GM21381 (cell line): ENCODE results near the gene P2RY2.

ENCODE experiments used
- ATAC-seq: cut with Tn5 transposase; IDR thresholded peaks from one replicate; pipeline ENCODE4 v1.9.1; 2021; ENCODE audit warnings: mild to moderate bottlenecking, moderate library complexity; ENCODE audit not compliant: unreplicated experiment

The P2RY2 gene

DNA sequence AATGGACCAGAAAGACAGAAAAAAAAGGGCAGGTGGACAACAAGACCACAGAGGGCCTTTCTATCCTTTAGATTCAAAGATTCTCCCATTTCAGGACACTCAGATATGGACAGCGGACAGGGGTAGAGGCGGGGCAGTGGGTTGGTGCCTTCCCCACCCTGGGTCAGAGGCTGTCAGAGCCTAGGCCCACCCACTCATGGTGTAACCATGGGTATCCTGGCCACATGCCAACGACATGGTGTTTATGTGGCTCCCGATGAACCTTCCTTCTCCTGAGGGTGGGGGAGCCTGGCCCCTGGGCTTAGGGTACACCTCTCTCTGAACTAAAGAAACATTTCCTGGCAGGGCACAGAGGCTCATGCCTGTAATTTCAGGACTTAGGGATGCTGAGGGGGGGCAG lies 14.3 kb upstream of the P2RY2 start:
- no peak for ATAC-seq

DNA sequence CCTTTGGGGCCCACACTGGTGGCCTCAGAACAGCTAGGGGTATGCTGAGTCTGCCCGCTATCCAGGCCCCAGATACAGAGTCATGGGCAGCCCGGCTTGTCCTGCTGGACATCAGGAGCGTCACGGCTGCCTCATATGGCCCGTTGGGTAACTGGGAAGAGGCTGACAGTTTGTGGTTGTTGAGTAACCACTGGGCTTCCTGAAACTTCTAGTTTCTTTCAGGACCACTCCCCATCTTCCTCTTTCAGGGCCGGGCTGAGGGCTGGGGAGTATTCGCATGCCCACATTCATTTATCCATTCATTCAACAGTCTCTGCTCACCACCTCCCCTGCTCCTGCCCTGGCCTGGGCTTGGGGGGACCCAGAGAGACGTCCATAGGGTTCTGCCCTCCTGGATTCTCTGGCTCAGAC lies 13.4 kb upstream of the P2RY2 start:
- no peak for ATAC-seq

DNA sequence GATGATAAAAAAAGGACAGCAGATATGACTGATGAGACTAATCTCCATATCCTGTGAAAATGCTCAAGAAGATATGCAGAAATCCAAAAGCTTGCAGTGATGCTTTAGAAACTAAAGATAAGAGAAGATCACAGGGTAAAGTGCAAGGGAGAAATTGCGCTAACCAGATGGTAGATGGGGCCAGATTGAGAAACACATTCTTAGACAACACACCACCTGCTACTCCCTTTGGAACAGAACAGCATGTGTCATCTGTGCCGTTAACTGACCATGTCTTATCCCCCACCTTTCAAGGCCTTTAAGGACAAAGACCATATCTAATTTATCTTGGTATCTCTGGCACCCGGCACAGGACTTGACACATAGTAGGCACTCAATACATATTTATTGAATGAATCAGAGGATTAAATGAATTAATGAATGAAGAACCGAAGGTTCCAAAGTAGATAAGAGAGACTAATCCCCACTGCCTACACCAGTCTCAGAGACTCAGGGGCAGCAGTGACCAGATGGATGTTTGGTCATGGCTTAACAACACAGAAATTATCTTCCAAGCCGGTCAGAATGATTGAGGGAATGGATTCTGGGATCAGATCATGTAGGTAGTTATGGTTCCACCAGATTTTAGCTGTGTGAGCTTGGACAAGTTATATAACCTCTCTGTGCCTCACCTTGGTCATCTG lies 12.3 kb upstream of the P2RY2 start:
- no peak for ATAC-seq

DNA sequence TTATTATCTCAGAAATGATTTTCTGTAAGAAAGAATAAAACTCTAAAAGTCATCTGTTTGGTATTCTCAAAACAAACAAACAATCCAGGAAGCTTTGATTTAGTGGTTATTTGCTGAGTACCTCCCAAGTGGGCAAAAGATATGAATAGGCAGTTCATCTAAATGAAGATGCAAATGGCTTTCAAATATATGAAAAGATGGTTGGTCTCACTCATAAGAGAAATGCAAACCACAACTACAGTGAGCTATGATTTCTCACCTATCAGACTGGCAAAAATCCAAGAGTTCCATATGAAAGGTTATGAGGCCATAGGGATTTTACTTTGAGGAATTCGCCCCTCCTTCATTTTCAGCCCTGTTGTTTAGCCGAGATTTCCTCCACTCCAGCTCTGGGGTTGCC lies 11.3 kb upstream of the P2RY2 start:
- ATAC-seq, result no peak

DNA sequence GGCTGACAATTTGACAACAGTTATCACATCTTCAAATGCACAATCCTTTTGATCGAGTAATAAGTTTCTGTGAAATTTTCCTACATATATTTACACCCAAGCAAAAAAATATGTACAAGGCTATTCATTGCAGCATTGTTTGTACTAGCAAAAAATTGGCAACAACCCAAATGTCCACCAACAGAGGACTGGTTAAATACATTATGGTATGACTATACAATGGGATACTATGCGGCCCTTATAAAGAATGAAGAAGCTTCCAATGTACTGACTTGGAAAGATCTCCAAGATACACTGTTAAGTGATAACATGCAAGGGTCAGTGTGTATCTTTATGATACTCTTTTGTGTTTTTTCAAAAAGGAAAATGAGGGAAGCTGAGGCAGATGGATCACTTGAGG lies 8.2 kb upstream of the P2RY2 start:
- ATAC-seq, result no peak

DNA sequence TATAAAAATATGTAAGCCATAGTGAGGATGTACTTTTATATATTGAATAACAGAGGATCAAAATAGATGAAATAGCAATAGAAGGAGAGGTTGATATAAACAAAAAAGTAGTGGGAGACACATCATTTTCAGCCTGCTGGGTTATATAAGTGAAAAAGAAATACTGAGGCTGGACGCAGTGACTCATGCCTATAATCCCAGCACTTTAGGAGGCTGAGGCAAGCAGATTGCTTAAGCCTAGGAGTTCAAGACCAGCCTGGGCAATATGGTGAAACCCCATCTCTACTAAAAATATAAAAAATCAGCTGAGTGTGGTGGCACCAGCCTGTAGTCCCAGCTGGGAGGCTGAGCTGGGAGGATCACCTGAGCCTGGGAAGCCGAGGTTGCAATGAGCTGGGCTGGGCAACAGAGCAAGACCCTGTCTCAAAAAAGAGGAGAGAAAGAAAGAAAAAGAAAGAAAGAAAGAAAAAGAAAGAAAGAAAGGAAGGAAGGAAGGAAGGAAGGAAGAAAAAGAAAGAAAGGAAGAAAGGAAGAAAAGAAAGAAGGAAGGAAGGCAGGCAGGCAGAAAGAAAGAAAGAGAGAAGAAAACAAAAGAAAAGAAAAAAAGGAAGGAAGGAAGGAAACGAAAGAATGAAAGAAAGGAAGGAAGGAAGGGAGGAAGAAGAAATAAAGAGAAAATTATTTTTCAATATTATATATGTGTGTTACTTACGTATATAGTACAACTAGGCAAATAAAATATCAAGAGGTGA lies 7.0 kb upstream of the P2RY2 start:
- ATAC-seq, result no peak

DNA sequence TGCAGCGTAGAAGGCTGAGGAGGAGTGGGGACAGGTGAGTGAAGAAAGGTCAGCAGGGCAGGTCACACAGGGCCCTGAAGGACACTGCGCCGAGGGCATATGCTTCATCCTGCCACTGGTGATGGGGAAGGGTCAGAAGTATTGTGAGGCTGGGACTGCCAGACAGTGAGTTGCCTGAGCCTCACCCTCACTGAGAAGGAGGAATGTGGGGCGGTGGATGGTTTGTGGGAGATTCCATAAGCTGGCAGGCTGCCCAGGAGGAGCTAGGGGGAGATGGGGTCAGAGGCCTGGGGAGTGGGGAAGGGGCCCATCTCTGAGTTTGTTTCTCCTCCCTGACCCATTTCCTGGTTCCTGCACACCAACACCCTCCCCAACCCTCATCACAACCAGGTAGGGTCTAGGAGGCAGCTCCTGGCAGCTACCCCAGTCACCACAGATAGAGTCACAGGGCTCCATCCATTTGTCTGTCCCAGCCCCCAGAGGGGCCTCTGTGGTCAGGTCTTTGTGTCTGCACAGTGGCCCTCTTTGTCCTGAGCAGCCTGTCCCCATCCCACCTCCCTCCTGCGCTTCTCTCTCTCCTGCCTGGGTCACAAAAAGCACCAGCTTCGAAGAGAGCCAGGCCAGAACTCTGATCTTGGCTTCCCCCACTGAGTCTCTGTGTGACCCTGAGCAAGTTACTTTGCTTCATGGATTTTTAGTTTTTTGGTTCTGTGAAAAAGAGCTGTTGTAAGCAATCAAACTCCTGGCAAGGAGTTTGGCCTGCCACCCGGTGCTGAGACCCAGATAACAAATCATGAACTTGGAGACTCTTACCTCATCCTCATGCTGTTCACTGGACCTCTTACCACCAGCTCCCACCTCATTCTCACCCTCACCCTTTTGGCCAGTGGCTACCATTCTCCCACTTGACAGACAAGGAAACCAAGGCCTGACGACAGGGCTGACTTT lies 4.6 kb upstream of the P2RY2 start:
- ATAC-seq, result no peak

DNA sequence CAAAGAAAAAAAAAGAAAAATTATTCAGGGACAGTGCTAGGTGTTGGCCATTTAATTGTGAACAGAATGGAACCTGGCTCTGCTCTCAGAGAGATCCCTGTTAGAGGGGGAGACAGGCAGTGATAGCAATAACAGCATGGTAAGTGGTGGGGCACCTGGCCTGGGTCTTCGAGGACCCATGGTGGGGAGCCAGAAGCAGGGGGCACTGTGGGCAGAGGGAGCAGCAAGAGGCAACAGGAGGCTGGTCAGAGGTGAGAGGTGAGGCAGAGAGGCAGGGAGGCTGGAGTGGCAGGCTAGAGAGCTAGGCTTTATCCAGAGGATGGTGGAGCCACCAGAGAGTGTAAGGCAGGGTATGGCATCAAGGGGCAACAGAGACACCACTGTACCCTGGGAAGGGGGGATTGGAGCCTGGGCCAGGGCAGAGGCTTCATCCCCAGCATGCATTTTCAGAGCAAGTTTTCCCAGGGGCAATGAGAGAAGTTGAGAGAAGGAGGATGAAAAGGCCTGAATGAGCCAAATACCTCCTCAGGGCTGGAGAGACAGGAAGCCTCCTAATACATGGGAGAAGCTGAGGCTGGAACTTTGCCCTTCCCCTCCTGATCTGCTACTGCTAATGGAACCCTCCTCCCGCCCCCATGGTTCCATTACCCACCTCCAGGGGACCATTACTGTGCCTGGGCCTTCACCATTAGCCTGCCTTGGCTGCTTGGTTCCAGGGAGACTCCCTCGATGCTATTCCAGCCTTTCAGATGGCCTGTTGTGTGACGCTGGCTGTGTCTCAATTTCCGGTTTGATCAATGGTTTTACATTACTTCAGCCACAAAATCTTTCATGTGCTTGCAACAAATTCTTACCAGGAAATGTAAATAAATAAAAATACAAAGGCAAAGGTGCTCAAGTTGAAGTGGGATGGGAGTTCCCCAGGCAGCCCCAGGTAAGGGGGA lies 2.6 kb upstream of the P2RY2 start:
- ATAC-seq, result no peak

DNA sequence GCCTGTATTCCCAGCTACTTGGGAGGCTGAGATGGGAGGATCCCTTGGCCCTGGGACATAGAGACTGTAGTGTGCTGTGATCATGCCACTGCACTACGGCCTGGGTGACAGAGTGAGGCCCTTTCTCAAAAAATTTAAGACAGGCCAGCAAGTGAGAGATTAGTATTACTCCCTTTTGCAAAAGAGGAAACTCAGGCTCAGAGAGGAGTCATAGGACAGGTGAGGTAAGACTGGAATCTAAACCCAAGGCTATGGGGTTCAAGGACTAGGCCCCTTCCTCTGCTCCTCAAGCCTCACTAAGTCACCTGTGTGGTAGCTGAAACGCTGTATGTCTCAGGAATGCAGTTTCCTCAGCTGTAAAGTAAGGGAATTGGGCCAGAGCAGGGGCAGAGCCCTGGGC lies 1.6 kb upstream of the P2RY2 start:
- no peak for ATAC-seq

DNA sequence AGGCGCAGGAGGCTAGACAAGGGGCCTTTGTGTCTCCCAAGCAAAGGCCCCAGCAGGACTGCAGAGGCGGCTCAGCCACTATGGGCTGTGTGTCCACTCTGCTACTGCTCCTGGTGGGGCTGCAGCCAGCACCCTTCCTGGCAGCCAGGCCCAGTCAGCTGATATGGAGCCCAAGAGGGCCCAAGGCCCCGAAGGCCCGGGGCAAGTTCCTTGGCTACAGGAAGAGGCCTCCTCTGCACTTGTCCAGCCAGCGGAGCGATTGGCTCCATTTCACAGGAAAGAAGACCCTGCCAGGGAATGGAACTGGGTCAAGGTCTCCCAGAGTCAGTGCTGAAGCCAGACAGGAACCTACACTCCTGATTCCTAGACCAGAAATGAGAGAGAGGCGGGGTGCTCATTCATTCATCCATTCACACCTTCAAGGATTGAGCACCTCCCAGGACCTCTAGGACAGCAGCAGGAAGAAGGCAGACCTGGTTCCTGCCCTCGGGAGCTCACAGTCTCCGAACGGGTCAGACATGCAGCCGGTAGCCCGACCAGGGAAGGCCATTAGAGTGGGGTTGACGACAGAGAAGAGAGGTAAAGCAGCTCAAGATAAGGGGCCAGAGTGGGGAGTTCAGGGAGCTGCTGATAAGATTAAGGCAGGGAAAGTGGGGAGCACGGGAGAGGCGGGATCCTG lies 811 bp upstream of the P2RY2 start:
- ATAC-seq, result no peak

DNA sequence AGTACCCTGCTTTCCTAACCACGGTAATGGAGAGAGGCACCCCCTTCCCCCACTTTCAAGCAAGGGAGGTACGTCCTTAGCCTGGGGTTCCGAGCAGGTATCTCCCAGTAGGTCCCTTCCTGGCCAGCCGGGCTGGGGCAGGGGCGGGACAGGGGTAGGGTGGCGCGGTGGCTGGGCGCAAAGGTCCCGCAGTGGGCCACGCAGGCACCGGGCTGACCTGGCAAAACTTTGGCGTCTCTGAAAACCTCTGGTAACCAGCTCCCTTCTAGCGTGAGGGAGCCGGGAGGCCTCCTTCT lies 323 bp upstream of the P2RY2 start:
- ATAC-seq, result no peak

DNA sequence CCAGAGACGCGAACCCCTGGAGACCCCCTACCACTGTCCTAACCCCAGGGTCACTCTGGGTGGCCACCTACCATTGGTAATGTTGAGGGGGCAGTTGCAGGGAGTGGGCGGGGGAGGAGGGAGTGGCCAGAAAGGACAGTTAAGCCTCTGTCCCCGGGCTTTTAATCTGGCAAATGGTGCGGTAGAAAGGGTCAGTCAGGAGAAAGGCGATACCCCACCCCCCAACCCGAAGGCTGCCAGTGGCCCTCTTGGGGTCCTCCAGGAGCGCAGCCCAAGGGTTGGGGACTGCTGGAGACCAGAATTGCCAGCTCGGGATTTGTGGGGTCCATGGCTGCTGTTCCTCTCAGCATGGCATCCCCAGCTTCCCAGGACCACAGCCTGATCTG lies 742 bp downstream of the P2RY2 start:
- no peak for ATAC-seq

DNA sequence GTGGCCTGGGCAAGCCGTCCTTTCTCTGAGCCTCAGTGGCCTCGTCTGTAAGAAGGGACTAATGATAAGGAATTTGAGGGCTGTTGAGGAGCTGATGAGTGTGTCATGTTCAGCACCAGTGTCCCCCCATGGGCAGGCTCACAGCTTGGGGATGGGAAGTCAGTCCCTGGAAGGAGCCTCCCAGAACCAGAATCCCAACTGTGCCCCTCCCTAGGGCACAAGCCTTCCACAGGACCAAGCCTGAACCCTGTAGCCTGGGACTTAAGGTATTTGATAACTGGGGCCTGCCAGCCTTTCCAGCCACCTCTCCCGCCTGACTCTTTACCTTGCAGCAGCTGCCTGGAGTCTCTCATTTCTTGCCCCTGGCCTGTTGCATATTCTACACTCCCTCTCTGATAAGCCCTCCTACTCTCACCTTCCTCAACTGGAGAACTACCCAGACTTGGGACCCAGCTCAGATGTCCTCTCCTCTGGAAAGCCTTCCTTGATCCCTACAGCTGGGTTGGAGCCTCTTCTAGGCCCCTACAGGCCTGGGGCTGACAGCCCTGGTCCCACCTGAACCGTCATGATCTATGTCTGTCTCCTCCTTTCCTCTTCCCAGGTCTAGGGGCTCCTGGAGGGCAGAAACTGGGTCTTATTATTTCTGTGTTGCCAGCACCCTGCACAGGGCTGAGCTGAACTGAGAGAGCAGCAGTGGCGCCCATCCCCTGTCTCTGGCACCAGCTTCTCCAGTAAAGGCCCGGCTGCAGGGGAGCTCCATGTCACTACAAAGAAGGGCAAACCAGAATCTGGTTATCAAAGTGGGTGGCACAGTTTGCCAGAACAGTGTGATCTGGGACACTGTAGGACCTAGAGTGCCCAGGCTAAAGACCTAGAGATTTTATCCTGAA lies 1.6 kb downstream of the P2RY2 start:
- ATAC-seq, result no peak

DNA sequence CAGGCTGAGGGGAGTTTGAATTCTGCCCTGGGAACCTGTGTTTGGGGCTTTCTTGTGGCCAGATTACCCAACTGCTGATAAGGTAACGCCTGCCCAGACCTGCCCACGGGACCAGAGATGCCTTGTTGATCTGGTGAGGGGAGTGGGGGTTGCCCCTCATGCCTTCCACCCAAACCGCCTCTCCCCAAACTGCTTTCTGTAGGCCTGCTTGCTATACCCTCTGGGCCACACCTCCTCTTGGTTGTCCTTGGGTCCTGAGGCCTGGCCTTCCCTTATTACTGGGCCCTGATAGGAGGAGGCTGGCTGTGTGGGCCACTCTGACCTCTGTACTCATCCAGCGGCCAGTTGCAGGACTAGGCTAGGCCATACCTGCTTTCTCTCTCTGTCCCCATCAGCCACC lies 3.4 kb downstream of the P2RY2 start:
- no peak for ATAC-seq

DNA sequence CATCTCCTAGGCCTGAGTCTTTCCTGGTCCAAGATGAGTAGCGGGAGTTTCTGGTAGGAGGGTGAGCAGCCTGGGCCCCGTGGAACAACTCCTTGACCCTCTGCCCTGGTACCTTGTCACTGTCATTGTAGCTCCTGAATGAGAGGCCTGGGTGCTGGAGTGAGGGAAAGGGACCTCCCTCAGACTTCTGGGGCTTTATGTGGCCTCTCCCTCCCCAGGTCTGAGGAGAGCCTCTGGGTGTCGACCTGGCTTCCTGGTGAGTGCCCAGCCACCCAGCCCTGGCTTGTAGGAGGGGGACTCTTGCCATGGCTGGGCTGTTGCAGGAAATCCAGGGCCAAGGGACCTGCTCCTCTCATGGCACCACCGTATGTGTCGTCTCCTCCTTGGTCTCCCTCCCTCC lies 3.9 kb downstream of the P2RY2 start:
- no peak for ATAC-seq

DNA sequence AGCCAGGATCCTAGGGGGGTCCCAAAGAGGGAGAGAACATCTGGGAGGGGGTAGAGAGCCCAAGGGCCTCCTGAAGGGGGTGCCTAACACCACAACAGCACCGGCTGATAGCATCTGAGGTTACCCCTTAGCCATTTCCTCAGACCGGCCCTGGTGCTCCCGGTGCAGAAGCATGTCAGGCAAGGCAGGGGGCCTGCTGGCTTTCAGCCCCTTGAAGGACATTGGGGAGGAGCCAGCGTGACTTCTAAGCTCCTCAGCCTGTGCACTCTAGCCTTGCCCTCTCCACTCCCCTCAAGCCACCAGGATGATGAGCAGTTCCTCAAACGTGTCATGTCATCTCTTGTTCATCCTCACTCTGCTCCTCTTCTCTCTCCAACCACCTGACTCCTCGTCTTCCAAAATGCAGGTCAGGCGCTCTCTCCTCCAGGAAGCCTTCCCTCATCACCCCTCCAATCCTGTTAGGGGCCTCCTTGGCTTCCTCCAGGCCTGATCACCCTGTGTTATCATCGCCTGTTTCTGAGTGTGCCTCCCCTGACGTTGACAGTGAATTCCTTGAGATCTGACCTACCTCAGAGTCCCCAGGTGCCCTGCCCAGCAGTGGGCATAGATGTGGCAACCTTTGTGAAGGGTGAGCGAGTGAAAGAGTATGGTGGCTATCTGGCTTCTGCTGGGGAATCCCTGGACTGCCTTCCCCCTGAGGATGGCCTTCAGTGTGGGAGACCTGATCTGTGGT lies 6.1 kb downstream of the P2RY2 start:
- no peak for ATAC-seq

DNA sequence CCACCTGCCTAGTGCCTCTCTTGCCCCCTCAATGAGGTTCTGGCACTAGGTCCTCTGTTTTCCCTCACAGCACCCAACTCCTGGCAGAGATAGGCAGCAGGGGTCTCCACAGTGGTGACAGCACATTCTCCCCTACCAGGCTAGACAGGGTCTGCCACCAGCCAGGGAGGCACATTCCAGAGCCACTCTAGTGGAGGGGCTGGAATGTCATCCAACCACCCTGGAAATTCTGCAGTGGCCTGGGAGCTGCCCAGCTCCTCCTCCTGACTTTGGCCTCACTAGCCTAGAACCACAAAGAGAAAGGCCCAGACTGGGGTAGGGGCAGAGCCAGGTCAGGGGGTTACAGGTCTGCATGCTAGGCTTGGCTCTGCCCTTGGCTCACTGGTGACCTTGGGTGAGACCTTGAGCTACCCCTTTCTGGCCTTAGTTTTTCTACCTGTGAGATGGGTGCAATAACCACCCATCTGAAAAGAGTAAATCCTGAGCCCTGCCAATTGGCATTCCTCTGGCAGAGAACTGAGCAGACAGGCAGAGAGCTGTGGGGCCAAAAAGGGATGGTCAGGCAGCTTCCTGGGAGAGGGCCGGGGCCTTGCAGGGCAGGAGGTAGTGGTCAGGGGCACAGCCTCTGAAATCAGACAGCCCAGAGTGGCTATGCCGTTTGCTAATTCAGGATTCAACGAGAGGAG lies 7.1 kb downstream of the P2RY2 start:
- no peak for ATAC-seq

DNA sequence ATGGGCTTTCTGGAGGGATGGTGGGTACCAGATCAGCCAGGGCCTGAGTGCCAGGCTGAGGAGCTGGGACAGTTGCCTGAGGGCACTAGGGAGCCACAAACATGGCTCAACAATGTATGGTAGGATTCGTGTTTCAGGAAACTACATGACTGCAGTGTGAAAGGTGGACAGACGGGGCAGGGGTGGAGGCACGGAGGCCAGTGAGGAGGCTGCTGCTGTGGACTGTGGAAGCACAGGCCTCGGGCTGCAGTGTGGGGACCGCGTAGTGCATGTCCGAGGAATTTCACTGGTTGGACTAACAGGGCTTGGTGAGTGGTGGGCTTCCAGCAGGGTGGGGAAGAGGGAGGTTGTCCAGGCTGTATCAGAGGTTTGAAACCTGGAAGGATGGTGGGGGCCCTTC lies 7.8 kb downstream of the P2RY2 start:
- no peak for ATAC-seq
